ENCODE results near the gene MCRS1. TPM values are rescaled to one million over a fixed set of nuclear protein-coding genes. Genes with fewer than 3 reads are reported as not detected.

Gene MCRS1
- total RNA-seq, 1 donor, result 47.5 TPM

DNA sequence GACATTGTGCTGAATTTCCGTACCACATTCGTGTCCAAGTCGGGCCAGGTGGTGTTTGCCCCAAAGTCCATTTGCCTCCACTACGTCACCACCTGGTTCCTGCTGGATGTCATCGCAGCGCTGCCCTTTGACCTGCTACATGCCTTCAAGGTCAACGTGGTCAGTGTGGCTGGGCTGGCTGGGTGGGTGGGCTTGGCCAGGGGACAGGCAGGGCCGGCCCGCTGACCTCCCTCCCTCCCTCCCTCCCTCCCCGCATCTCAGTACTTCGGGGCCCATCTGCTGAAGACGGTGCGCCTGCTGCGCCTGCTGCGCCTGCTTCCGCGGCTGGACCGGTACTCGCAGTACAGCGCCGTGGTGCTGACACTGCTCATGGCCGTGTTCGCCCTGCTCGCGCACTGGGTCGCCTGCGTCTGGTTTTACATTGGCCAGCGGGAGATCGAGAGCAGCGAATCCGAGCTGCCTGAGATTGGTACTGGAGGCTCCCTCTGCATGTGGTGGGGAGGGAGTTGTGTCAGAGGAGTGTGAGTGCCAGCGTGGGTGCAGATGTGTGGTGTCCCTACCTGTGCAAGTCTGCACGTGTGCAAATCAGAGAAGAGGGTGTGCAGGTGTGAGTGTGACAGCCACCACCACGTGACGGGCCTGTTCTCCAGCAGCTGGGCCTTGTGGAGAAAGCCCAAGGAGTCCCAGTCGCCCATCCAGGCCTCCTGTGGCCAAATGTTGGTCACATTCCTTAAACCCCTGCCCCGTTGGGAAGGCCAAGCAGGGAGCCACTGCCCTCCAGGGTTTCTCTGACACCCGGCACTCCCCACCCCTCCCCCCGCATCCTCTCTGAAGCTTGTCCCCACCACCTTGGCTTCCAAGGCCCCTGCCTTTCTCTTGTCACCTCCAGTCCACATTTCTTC, 23.8 kb downstream of the MCRS1 start:
- no peak for TF ChIP-seq CTCF (IDR thresholded peaks at IDR 0.05; ENCODE audit: insufficient read depth, low read depth, low read length)
- DNase-seq (ENCODE audit: low read depth), result no peak
- no peak overlapping the region for H3K4me3 ChIP-seq (ENCODE audit: low read depth, low read length)

- no peak overlapping the region for H3K4me3 ChIP-seq (ENCODE audit: low read depth, low read length)
- DNase-seq (ENCODE audit: low read depth), result no peak
- TF ChIP-seq CTCF (IDR thresholded peaks at IDR 0.05; ENCODE audit: insufficient read depth, low read depth, low read length), result no peak
These were observed 24.6 kb downstream of the MCRS1 start for GRCh38 chr12:49543221-49543913.

DNA sequence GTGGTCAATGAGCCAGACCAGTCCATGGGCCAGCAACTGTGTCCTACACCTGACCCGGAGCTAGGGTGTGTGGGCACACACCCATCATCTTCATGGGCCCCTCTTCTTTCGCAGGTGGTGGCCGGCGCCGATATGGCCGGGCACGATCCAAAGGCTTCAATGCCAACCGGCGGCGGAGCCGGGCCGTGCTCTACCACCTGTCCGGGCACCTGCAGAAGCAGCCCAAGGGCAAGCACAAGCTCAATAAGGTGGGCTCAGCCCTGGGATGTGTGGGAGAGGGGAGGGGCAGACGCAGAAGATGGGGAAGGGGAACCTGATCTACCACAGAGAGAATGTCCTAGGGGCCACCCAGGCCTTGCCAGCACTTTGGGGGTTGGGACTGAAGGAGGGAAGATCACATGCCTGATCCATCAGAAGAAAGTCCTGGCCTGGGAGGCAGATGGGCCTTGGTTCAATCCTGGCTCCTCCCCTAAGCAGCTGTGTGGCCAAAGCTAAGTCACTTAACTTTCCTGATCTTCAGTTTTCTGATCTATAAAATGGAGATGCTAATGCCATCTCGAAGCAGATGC, 25.3 kb downstream of the MCRS1 start:
- H3K4me3 ChIP-seq (ENCODE audit: low read depth, low read length), result no peak overlapping the region
- no peak for DNase-seq (ENCODE audit: low read depth)
- no peak for TF ChIP-seq CTCF (IDR thresholded peaks at IDR 0.05; ENCODE audit: insufficient read depth, low read depth, low read length)

- no peak for TF ChIP-seq CTCF (IDR thresholded peaks at IDR 0.05; ENCODE audit: insufficient read depth, low read depth, low read length)
- no peak for DNase-seq (ENCODE audit: low read depth)
- H3K4me3 ChIP-seq (ENCODE audit: low read depth, low read length), result no peak overlapping the region
These were observed 25.9 kb downstream of the MCRS1 start for GRCh38 chr12:49541911-49542505.

GRCh38 chr12:49541140-49541861, 26.6 kb downstream of the MCRS1 start:
- no peak overlapping the region for H3K4me3 ChIP-seq (ENCODE audit: low read depth, low read length)

More at GRCh38 chr12:49541140-49541861, 26.6 kb downstream of the MCRS1 start:
- DNase-seq (ENCODE audit: low read depth), result no peak
- TF ChIP-seq CTCF (IDR thresholded peaks at IDR 0.05; ENCODE audit: insufficient read depth, low read depth, low read length), result no peak

All from fibroblast of villous mesenchyme (primary cell).